ENCODE measurements around the gene KRTAP19-1.
A peak's percentile ranks its signal among the peaks of the same experiment; 100 is the strongest.

Gene KRTAP19-1

DNA sequence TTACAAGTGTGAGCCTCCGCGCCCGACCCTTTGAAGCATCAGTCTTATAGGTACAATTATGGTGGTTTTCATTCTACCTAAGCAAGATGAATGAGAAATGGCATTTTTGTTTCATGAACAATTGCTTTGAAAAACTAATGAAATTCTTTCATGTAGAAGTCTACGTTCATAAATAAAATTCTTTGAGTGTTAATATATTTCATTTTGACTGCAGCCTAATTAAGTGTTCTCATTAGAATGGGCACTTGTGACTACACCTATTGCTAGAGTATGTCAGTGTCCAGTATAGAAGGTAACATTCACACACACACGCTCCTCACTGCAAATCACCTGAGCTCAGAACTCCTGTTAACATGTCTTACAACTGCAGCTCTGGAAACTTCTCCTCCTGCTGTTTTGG, 40.2 kb downstream of the KRTAP19-1 start, which contains the start of gene KRTAP15-1:
Gene KRTAP15-1, plus strand, starts transcription at position 301 of the 400 bp plus-strand sequence. Its CDS starts 53 bp downstream, at position 354.
- TF ChIP-seq, protein P1, sequence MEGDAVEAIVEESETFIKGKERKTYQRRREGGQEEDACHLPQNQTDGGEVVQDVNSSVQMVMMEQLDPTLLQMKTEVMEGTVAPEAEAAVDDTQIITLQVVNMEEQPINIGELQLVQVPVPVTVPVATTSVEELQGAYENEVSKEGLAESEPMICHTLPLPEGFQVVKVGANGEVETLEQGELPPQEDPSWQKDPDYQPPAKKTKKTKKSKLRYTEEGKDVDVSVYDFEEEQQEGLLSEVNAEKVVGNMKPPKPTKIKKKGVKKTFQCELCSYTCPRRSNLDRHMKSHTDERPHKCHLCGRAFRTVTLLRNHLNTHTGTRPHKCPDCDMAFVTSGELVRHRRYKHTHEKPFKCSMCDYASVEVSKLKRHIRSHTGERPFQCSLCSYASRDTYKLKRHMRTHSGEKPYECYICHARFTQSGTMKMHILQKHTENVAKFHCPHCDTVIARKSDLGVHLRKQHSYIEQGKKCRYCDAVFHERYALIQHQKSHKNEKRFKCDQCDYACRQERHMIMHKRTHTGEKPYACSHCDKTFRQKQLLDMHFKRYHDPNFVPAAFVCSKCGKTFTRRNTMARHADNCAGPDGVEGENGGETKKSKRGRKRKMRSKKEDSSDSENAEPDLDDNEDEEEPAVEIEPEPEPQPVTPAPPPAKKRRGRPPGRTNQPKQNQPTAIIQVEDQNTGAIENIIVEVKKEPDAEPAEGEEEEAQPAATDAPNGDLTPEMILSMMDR (conservative IDR thresholded peaks at IDR 0.05; ENCODE audit: low read depth), result no peak
- no peak within 1 kb of the TSS for H3K27ac ChIP-seq
- no peak for DNase-seq (ENCODE audit: low spot score)
- ChIA-PET CTCF (no interaction called here), POLR2A (ENCODE audit: low non-redundant PET) (no interaction called here)

DNA sequence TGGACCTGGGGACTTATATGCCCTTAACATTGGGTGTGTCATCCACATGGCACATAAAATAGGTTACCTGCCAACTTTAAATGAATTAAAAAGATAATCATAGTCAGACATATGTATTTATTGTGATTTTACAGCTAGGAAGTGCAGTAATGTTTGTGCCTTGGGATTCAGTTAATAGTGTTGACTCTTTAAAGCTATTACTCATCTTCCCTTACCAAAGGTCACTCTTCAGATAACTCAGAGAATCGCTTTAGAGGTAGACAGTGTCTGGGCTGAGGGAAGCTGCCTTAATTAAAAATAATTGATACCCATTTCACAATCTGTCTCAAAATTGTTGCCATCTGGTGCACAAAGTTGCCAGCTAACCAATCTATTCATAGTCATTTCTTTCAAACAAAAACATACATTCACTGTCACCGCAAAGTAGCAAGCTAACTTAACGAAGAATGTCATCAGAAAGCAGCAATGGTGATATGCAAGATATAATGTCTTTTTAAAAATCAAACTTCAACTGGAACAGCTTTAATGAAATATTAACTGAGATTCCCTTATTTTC, 43.1 kb downstream of the KRTAP19-1 start:
- no peak overlapping the region for H3K27ac ChIP-seq
- ChIA-PET POLR2A (ENCODE audit: low non-redundant PET) (no interaction called here), CTCF (interaction anchor here (0.6 to 0.8 kb wide), 3 partner anchors 8 to 649 kb away, joined by 3 to 6 read pairs (median 3); no protein-coding TSS in a partner anchor)
- TF ChIP-seq, protein P1 (conservative IDR thresholded peaks at IDR 0.05; ENCODE audit: low read depth), result no peak
- DNase-seq (ENCODE audit: low spot score), result no peak

DNA sequence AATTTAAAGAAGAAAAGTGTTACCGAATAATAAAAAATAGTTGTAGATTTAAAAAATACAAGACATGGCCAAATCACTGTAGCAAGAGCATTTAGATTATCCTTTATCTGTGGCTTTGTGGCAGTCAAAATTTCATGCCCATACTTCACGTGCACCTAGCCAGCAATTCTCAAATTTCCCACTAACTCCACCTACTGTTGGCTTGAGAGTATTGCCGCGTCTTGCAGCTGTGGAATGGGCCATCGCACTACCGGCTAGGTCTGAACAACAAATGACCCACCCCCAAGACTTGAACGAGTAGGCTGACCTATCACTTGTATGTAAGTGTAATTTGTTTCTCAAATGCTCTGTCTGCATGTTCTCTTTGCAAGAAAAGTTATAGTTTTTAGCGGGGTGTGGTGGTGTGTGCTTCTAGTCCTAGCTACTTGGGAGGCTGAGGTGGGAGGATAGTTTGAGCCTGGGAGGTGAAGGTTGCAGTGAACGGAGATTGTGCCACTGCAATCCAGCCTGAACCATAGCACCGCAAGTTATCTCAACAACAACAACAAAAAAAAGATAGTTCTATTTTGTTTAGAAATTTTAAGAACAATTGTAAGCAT, 46.0 kb downstream of the KRTAP19-1 start:
- POLR2A ChIA-PET (ENCODE audit: low non-redundant PET), result no interaction called here
- CTCF ChIA-PET, result interaction anchor here (0.6 to 2.4 kb wide), 12 partner anchors 9 to 490 kb away, joined by 3 to 12 read pairs (median 4); no protein-coding TSS in a partner anchor
- no peak overlapping the region for H3K27ac ChIP-seq
- peak; percentile 21 for DNase-seq (ENCODE audit: low spot score)
- TF ChIP-seq, protein P1 (conservative IDR thresholded peaks at IDR 0.05; ENCODE audit: low read depth), result peak; percentile 79

DNA sequence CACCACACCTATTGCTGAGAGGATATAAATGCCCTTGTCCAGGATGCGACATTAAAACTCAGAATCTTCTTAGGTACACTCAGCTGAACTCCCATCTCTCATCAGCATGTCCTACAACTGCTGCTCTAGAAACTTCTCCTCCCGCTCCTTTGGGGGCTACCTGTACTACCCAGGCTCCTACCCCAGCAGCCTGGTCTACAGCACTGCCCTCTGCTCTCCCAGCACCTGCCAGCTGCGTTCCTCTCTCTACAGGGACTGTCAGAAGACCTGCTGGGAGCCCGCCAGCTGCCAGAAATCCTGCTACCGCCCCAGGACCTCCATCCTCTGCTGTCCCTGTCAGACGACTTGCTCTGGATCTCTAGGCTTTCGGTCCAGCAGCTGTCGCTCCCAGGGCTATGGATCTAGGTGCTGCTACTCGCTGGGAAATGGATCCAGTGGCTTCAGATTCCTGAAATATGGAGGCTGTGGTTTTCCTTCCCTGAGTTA, 50.0 kb downstream of the KRTAP19-1 start, which contains the start of gene KRTAP13-4:
Gene KRTAP13-4, plus strand, starts transcription at position 51 of the 486 bp plus-strand sequence. Its CDS starts 56 bp downstream, at position 107.
- no peak within 1 kb of the TSS for H3K27ac ChIP-seq
- TF ChIP-seq, protein P1 (conservative IDR thresholded peaks at IDR 0.05; ENCODE audit: low read depth), result no peak
- ChIA-PET CTCF (interaction anchor here (0.6 to 0.7 kb wide), 2 partner anchors 110 to 1088 kb away, joined by 3 read pairs; no protein-coding TSS in a partner anchor), POLR2A (ENCODE audit: low non-redundant PET) (no interaction called here)
- DNase-seq (ENCODE audit: low spot score), result no peak
